HepG2 (cell line): Measurements from ENCODE around the gene C16orf87. TPM values are rescaled to one million over a fixed set of nuclear protein-coding genes. Genes with fewer than 3 reads are reported as not detected.
A peak's percentile ranks its signal among the peaks of the same experiment; 100 is the strongest.

Source experiments
- ATAC-seq: fragments of 200-7000 bp; cut with Tn5 transposase; 3 replicates; pipeline ENCODE4 v1.9.1; 2020; ENCODE audit warnings: mild to moderate bottlenecking, moderate library complexity
- BruUV-seq: library from RNA; stranded (reverse); fragments of 400-500 nt; replicated peaks from 2 replicates; lab custom pipeline; 2021; lab: Mats Ljungman, UMichigan
- CTCF ChIA-PET: fragments of 300-600 bp; formaldehyde crosslinking; extraction: SDS; loops from one replicate; lab custom pipeline; 2021; ENCODE audit warnings: low total read pairs, inconsistent platforms, low intra/inter-chr PET ratio; lab: Yijun Ruan, JAX
- POLR2A ChIA-PET: fragments of 350-600 bp; sonication (Branson Sonifier 250); formaldehyde crosslinking; loops from one replicate; lab custom pipeline; 2020; ENCODE audit warnings: antibody characterized with exemption, inconsistent platforms; lab: Yijun Ruan, JAX
- DNase-seq: peaks from one replicate; pipeline ENCODE4 v3.0.0-alpha.2; 2015; ENCODE audit warnings: low spot score
- FAIRE-seq: peaks from 3 replicates; lab custom pipeline; 2011; peaks lifted over from hg19 to GRCh38; lab: Jason Lieb, UNC
- H2AFZ ChIP-seq: one replicate; pipeline ENCODE4 v1.6.1; 2011; ENCODE audit warnings: low read length, inconsistent platforms
- H3K27ac ChIP-seq: fragments of 300-600 bp; 3 replicates; pipeline ENCODE4 v1.8.0; 2011; ENCODE audit warnings: mixed run types, mild to moderate bottlenecking, mixed read lengths, low read length, inconsistent platforms; ENCODE audit not compliant: insufficient read depth; ENCODE audit errors: extremely low read length
- H3K27me3 ChIP-seq, 2 experiments: fragments of 200-600 bp in 1 of 2; 2 replicates in 1 of 2; 3 replicates in 1 of 2; pipeline versions ENCODE4 v1.6.0 to v1.8.0; 2011; ENCODE audit warnings: low read length in 2 of 2, mild to moderate bottlenecking in 2 of 2, moderate library complexity in 2 of 2, inconsistent platforms in 1 of 2; ENCODE audit not compliant: insufficient read depth in 2 of 2, control insufficient read depth in 1 of 2
- H3K36me3 ChIP-seq, 2 experiments: fragments of 200-600 bp in 1 of 2; replicated peaks in 1 of 2; 2 replicates in 1 of 2; 3 replicates in 1 of 2; pipeline versions ENCODE4 v1.5.1 to v1.8.0; 2011; ENCODE audit warnings: low read length in 2 of 2, inconsistent platforms in 1 of 2; ENCODE audit not compliant: insufficient read depth in 2 of 2, control insufficient read depth in 1 of 2
- H3K4me1 ChIP-seq: 2 replicates; pipeline ENCODE4 v1.5.1; 2012; ENCODE audit warnings: low read length, inconsistent platforms; ENCODE audit not compliant: insufficient read depth
- H3K4me2 ChIP-seq: 2 replicates; pipeline ENCODE4 v1.6.0; 2011; ENCODE audit warnings: low read depth, low read length, inconsistent platforms
- H3K4me3 ChIP-seq, 3 experiments: fragments of 200-600 bp in 1 of 3; sonication (generic), shearing (Covaris generic) in 1 of 3; replicated peaks in 1 of 3; 2 replicates each; pipeline ENCODE4 v1.5.1; 2011 to 2016; ENCODE audit warnings: low read length in 3 of 3, inconsistent platforms in 2 of 3, low read depth in 2 of 3, mild to moderate bottlenecking in 2 of 3, control low read depth in 1 of 3, mixed read lengths in 1 of 3; ENCODE audit not compliant: insufficient read depth in 1 of 3
- H3K79me2 ChIP-seq: one replicate; pipeline ENCODE4 v1.6.1; 2011; ENCODE audit warnings: low read length, inconsistent platforms; ENCODE audit not compliant: insufficient read depth
- H3K9ac ChIP-seq: 2 replicates; pipeline ENCODE4 v1.6.0; 2011; ENCODE audit warnings: mild to moderate bottlenecking, low read depth, low read length, inconsistent platforms; ENCODE audit not compliant: insufficient read depth
- H3K9me3 ChIP-seq: 2 replicates; pipeline ENCODE4 v1.5.1; 2012; ENCODE audit warnings: mild to moderate bottlenecking, low read length
- H4K20me1 ChIP-seq: 2 replicates; pipeline ENCODE4 v1.6.0; 2011; ENCODE audit warnings: inconsistent platforms, mild to moderate bottlenecking, low read length, moderate library complexity; ENCODE audit not compliant: insufficient read depth
- ATF7 ChIP-seq, 2 experiments: fragments of 450-650 bp in 1 of 2; sonication (generic) in 1 of 2; formaldehyde crosslinking in 1 of 2; IDR thresholded peaks; 2 replicates each; pipeline versions ENCODE4 v1.4.0 to v1.6.1; 2016 to 2020; ENCODE audit warnings: antibody characterized with exemption in 1 of 2, mild to moderate bottlenecking in 1 of 2, missing genetic modification reagents in 1 of 2
- KDM5A ChIP-seq: fragments of 200-600 bp; sonication (generic); IDR thresholded peaks from 2 replicates; pipeline ENCODE4 v1.7.0; 2018; ENCODE audit warnings: antibody characterized with exemption, mild to moderate bottlenecking, low read length, borderline replicate concordance
- PRDM15 ChIP-seq: sonication (generic); formaldehyde crosslinking; IDR thresholded peaks from 2 replicates; pipeline ENCODE4 v1.4.0; 2020; ENCODE audit warnings: missing genetic modification reagents
- ZBTB14 ChIP-seq: sonication (generic); formaldehyde crosslinking; IDR thresholded peaks from 2 replicates; pipeline ENCODE4 v1.4.0; 2020; ENCODE audit warnings: missing genetic modification reagents
- ZBTB26 ChIP-seq: IDR thresholded peaks from 2 replicates; pipeline ENCODE4 v1.6.1; 2016; ENCODE audit warnings: missing compliant biosample characterization, missing genetic modification reagents, borderline replicate concordance
- ZFP90 ChIP-seq: sonication (generic); formaldehyde crosslinking; IDR thresholded peaks from 2 replicates; pipeline ENCODE4 v1.8.0; 2022; ENCODE audit warnings: missing genetic modification reagents, mild to moderate bottlenecking, inconsistent platforms, borderline replicate concordance
- ZNF318 ChIP-seq: sonication (generic); formaldehyde crosslinking; IDR thresholded peaks from 2 replicates; pipeline ENCODE4 v1.4.0; 2020; ENCODE audit warnings: mild to moderate bottlenecking, missing genetic modification reagents
- WGBS: methylation state at CpG from one replicate; pipeline ENCODE4 v1.1.6; 2017; ENCODE audit warnings: low lambda C conversion rate; 5-methylcytosine and 5-hydroxymethylcytosine counted together
- in situ Hi-C: cut with HindIII; loops from 2 replicates; pipeline ENCODE4 v1.10.0; 2017; ENCODE audit warnings: low pct_unique_long_range_greater_than_20kb; ENCODE audit not compliant: extremely low pct_ligation_motif_present
- intact Hi-C: fragments of 100-400 bp; cut with micrococcal nuclease; formaldehyde crosslinking; loops from one replicate; pipeline ENCODE4 v1.10.0; 2022; ENCODE audit not compliant: unreplicated experiment
- polyA plus RNA-seq, 8 experiments: library from polyadenylated mRNA; depleted of rRNA in 3 of 8; stranded (reverse) in 7 of 8; unstranded in 1 of 8; fragments of >200 nt; fragmentation: Illumina TruSeq in 4 of 8; extraction: Trizol in 4 of 8; gene quantifications; 2 replicates each; pipeline versions ENCODE4 v1.2.1 to v1.2.3, GENCODE V29; 2011 to 2016; ENCODE audit warnings: low read depth in 4 of 8, missing spikeins in 1 of 8, mixed read lengths in 1 of 8; ENCODE audit not compliant: insufficient read depth in 1 of 8
- total RNA-seq, 5 experiments: library from RNA; depleted of rRNA; stranded (reverse); fragments of >200 nt; fragmentation: Illumina TruSeq; extraction: Trizol; gene quantifications; 2 replicates each; pipeline ENCODE4 v1.2.3, GENCODE V29; 2016; ENCODE audit warnings: low read depth in 1 of 5

The C16orf87 gene
- total and polyA plus RNA-seq, 2 of the 13 experiments (the other 11 are each of a cell fraction or from before 2014, with no cell fraction given): 8.6 to 19.5 TPM

GRCh38 chr16:46828292-46828691, 2.7 kb downstream of the C16orf87 start (continued):
- TF ChIP-seq PRDM15 (CRISPR knock-in tag): no peak

- intact Hi-C loops (no loop called here), in situ Hi-C loops (no loop called here)
- H3K4me1 ChIP-seq: peaks cover 34% of the 10 kb centered on the region
- H3K36me3 ChIP-seq: peaks cover 0 to 7% of the 10 kb centered on the region in 2 experiments; a peak in 3 of 5 replicates
- H3K27me3 ChIP-seq: no peaks in the 10 kb centered on the region
- H2AFZ ChIP-seq: no peak overlapping the region
- H3K4me2 ChIP-seq: peak overlapping the region; percentile 20; the same call in 1 of the 2 replicates
- DNase-seq: no peak
- WGBS: 97% methylated on average over 3 of the region's 3 CpGs
- H3K79me2 ChIP-seq: peaks cover 68% of the 10 kb centered on the region
- no peak overlapping the region for H3K9ac ChIP-seq
- BruUV-seq: no TSS peak
- ChIA-PET CTCF (no interaction called here), POLR2A (no interaction called here)
- ATAC-seq: no peak
- FAIRE-seq: no peak
- H3K4me3 ChIP-seq: no peak overlapping the region
- H3K27ac ChIP-seq: no peak overlapping the region
- H3K9me3 ChIP-seq: no peaks in the 10 kb centered on the region
- H4K20me1 ChIP-seq: 0 out of 2 replicates have a peak, but pooled peaks cover 5% of the 10 kb centered on the region
- TF ChIP-seq KDM5A: no peak
- no peak for TF ChIP-seq ZBTB26 (CRISPR knock-in tag)
- no peak for TF ChIP-seq ZFP90 (CRISPR knock-in tag)
- TF ChIP-seq ATF7 (IDR thresholded peaks at IDR 0.05): no peak
- no peak for TF ChIP-seq ATF7 (CRISPR knock-in tag; IDR thresholded peaks at IDR 0.05)
- TF ChIP-seq ZBTB14 (CRISPR knock-in tag): no peak
- no peak for TF ChIP-seq ZNF318
Measured at GRCh38 chr16:46826631-46827030, 4.3 kb downstream of the C16orf87 start.
